HEK293 (cell line): ENCODE data around the gene MGAT1.

Experiments used
- CTCF ChIP-seq: fragments of 450-650 bp; formaldehyde crosslinking; IDR thresholded peaks from 2 replicates; pipeline ENCODE4 v1.5.1; 2016; ENCODE audit warnings: missing biosample characterization, missing genetic modification characterization
- GLI2 ChIP-seq: fragments of 450-650 bp; formaldehyde crosslinking; IDR thresholded peaks from 2 replicates; pipeline ENCODE4; 2017; ENCODE audit warnings: missing biosample characterization, missing genetic modification characterization, low read depth, borderline replicate concordance
- ZNF16 ChIP-seq: fragments of 450-650 bp; formaldehyde crosslinking; IDR thresholded peaks from 2 replicates; pipeline ENCODE4 v1.5.1; 2016; ENCODE audit warnings: low read depth, missing biosample characterization, missing genetic modification characterization
- ZNF530 ChIP-seq: fragments of 450-650 bp; formaldehyde crosslinking; IDR thresholded peaks from 2 replicates; pipeline ENCODE4 v1.5.1; 2016; ENCODE audit warnings: low read depth, missing biosample characterization, missing genetic modification characterization

- TF ChIP-seq GLI2 (tag by site-specific recombination) (no peak), ZNF16 (no peak), ZNF530 (tag by site-specific recombination) (no peak), CTCF (tag by site-specific recombination) (peak; percentile 56)
Measured at GRCh38 chr5:180799194-180799593, 3.4 kb downstream of the MGAT1 start.
